NCI-H187 treated with DMSO at 0.1 percent for 48 hours (cell line): ENCODE measurements around the gene MYRFL.

Experiments used
- DNase-seq: peaks from one replicate; lab custom pipeline; 2025; lab: John Stamatoyannopoulos, UW

The MYRFL gene

DNA sequence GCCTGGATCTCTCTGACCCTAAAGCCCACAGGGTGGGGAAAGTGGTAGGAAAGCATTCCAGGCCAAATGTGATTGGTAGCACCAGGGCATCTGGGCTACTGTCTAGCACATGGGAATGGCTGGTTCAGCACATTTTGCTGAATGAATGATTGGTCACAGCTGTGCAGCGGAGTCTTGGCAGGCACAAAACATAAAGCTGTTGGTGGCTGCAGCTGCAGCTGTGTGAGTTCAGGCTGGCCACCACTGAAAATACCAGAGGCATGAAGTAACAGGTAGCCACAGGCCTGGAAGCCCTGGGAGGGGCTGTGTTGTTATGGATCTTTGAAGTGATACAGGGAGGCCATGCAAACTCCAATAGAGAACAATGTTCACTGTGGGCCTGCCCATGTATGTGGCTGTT is 72.7 kb downstream of the MYRFL start:
- no peak for DNase-seq

- no peak for DNase-seq
These were observed 73.2 kb downstream of the MYRFL start for GRCh38 chr12:69898236-69898635.

DNA sequence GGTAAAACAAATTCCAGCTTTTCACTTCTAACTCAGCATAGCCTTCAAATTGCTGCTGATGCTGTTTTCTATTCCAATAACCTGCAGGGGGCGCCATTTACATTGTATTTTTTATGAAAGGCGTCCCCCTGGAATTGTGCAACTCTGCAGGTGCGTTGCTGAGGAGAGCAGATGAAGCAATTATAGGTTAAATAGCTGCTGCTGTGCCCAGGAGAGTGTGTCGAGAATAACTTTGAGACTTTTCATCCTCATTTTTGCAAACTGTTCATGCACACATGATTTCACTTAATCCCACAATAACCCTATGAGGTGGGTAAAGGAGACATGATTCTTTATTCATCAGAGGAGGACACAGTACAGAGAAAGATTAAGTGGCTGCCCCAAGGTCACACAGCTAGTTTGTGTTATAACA is 75.7 kb downstream of the MYRFL start:
- peak; percentile 62 for DNase-seq

DNA sequence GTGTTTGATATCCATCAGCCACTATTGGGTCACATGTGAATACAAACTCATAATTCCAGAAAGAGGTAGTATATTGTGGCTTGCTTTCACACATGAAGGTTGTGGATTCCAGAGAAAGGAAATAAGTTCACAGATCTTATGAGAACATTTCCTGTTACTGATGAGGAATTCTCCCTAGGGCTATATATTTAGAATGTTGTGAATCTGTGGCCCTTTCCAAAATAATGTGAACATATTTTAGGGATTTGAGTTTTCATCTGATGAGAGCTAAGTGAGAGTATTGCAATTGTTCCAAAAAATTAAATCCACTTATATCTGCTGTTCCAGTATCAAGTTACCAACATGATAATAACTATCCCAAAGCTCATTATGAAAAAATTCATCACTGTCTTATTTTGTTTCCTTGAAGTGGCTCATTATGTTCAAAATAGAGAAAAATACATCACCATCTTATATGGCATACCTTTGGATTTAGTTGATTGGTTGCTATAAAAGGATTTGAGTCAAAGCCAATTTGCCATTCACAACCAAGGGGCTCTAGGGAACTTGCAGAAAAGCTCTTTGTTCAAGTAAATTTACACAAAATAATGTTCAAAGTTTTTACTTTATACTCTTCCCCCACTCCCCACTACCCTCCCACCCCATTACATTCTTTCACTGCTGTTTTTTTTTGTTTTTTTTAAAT is 76.3 kb downstream of the MYRFL start:
- no peak for DNase-seq

- no peak for DNase-seq
These were observed 78.5 kb downstream of the MYRFL start for GRCh38 chr12:69903548-69903947.

DNA sequence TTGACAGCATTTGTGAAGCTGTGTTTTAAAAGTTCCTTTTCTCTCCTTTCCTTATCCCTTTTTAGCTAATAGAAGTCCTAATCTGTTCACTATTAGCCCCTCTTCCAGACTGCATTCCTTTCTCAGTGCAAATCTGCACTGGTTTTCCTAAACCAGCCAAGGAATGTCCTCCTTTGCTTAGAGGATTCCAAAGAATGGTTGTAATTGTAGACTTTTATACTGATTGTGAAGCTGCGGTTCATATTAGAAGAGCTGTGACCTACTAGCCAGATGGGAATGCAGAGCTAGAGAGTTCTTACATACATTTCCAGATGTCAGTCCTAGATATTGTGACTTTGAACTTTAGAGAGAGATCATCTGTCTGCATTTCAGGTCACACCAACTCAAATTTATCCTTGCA is 79.8 kb downstream of the MYRFL start:
- no peak for DNase-seq

GRCh38 chr12:69905801-69906200 is 80.8 kb downstream of the MYRFL start:
- no peak for DNase-seq

- DNase-seq, result no peak
These were observed 81.6 kb downstream of the MYRFL start for GRCh38 chr12:69906411-69907216.

DNA sequence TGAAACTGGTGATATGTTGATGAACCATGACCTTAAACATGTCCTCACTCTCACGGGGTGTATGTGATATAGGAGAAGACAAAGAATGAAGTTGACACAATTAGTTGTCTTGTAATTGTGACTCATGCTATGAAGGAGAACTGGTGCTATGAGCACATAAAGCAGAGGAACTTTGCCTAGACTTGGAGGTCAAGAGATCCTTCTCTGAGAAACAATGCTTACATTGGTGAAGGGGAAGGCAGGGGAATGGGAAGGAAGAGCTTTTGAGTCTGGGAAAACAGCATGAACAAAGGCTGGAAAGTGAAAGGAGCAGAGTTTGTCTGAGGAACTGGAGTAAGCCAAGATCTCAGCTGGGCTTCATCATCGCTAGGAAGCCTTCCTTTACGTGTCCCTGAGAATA is 83.2 kb downstream of the MYRFL start:
- DNase-seq, result no peak

DNA sequence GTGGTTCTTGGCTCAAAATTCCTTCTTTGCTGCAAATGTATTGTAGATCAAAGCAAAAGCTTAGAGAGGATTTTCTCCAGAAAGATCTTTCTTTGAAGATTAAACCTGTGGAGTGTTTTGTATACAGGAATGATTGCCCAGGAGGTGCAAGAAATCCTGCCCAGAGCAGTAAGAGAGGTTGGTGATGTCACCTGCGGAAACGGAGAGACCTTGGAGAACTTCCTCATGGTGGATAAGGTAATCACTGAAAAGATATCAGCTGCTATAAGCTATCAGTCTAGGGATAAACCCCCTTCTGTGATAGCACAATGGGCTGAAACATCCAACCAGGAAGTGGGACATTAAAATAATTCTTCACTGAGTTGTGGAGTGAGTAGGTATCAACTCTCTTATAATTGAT is 85.7 kb downstream of the MYRFL start:
- DNase-seq, result no peak

GRCh38 chr12:69913526-69913925 is 88.5 kb downstream of the MYRFL start:
- no peak for DNase-seq

DNA sequence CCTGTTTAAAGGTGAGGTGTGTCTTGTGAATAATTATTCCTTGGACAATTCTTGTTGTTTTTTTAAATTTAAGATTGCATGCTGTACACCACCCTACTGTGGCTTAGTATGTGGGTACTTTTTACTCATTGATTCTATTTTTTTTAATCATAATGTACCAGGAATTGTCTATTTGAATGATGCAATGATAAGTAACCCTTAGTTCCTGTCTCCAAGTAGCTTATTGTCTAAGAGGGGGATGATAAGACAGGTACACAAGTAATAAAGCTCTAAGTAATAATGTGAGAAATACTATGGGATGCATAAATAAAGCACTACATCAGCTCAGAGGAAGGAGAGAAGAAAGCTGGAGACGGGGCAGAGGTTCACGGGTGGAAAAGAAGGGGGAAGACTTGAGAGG is 90.9 kb downstream of the MYRFL start:
- no peak for DNase-seq

- no peak for DNase-seq
These were observed 91.7 kb downstream of the MYRFL start for GRCh38 chr12:69916544-69917235.

- DNase-seq, result no peak
These were observed 93.3 kb downstream of the MYRFL start for GRCh38 chr12:69918287-69918686.

- no peak for DNase-seq
These were observed 94.5 kb downstream of the MYRFL start for GRCh38 chr12:69919495-69919894.

- DNase-seq, result no peak
These were observed 96.8 kb downstream of the MYRFL start for GRCh38 chr12:69921831-69922230.

DNA sequence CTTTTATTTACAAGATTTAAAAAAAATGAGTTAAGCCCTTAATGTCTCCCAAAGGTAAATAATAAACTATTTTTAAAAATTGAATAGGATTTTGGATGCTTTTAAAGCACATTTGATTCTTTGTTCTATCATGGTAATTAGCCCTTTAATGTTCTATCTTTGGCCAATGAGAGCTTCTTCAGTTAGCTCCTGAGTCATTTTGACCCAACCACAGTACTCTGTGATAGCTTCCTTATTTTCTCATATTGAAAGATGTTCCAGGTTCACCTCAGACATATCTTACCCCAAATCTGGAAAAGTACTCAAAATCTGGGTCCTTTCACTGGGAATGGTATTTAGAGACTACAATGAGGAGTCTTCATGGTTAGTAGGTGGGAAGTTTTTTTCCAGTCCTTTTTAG is 98.0 kb downstream of the MYRFL start:
- DNase-seq, result no peak

- DNase-seq, result no peak
These were observed 100.3 kb downstream of the MYRFL start for GRCh38 chr12:69925291-69925690.

- no peak for DNase-seq
These were observed 102.1 kb downstream of the MYRFL start for GRCh38 chr12:69927164-69927563.

DNA sequence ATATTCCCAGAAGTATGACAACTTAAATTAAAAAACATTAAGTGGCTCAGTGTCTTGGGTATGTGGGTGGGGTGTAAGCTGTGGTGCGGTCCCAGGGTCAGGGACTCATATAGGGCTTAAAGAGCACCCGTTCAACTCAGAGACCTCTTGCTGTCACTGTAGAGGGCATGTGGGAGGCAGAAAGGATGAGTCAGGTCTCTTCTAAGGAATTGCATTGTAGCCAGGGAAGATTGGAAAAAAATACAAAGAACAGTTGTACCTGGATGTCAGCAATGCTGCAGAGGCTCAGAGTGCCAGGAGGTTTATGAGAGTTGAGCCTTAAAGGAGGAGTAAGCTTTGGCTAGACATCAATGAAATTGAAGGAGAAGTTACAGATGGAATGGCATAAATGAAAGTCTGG is 104.1 kb downstream of the MYRFL start:
- no peak for DNase-seq

GRCh38 chr12:69929531-69929930 is 104.5 kb downstream of the MYRFL start:
- DNase-seq, result no peak

- no peak for DNase-seq
These were observed 106.5 kb downstream of the MYRFL start for GRCh38 chr12:69931569-69931968.

- no peak for DNase-seq
These were observed 107.1 kb downstream of the MYRFL start for GRCh38 chr12:69932154-69932553.
